Measurements from ENCODE around the gene SLC6A6.

SLC6A6 gene

GRCh38 chr3:14372587-14372986 is 29.8 kb upstream of the SLC6A6 start:
- no peak for DNase-seq (ENCODE audit: low read depth)

GRCh38 chr3:14373753-14374376 is 28.5 kb upstream of the SLC6A6 start:
- no peak for DNase-seq (ENCODE audit: low read depth)

- DNase-seq (ENCODE audit: low read depth), result peak; percentile 46
These were observed 27.9 kb upstream of the SLC6A6 start for GRCh38 chr3:14374444-14374883.

- DNase-seq (ENCODE audit: low read depth), result no peak
These were observed 27.2 kb upstream of the SLC6A6 start for GRCh38 chr3:14375192-14375591.

GRCh38 chr3:14376348-14377043 is 25.9 kb upstream of the SLC6A6 start:
- no peak for DNase-seq (ENCODE audit: low read depth)

GRCh38 chr3:14377044-14377837 is 25.2 kb upstream of the SLC6A6 start:
- no peak for DNase-seq (ENCODE audit: low read depth)

GRCh38 chr3:14377838-14378169 is 24.6 kb upstream of the SLC6A6 start:
- DNase-seq (ENCODE audit: low read depth), result no peak

GRCh38 chr3:14378415-14378814 is 24.0 kb upstream of the SLC6A6 start:
- no peak for DNase-seq (ENCODE audit: low read depth)

- DNase-seq (ENCODE audit: low read depth), result no peak
These were observed 22.6 kb upstream of the SLC6A6 start for GRCh38 chr3:14379843-14380242.

- no peak for DNase-seq (ENCODE audit: low read depth)
These were observed 16.2 kb upstream of the SLC6A6 start for GRCh38 chr3:14386254-14386653.

GRCh38 chr3:14388201-14388600 is 14.2 kb upstream of the SLC6A6 start:
- peak; percentile 47 for DNase-seq (ENCODE audit: low read depth)

GRCh38 chr3:14389166-14389606 is 13.2 kb upstream of the SLC6A6 start:
- DNase-seq (ENCODE audit: low read depth), result peak; percentile 39

GRCh38 chr3:14389716-14390115 is 12.7 kb upstream of the SLC6A6 start:
- DNase-seq (ENCODE audit: low read depth), result no peak

- peak; percentile 92 for DNase-seq (ENCODE audit: low read depth)
These were observed 11.4 kb upstream of the SLC6A6 start for GRCh38 chr3:14391033-14391432.

GRCh38 chr3:14392231-14392630 is 10.2 kb upstream of the SLC6A6 start:
- no peak for DNase-seq (ENCODE audit: low read depth)

- DNase-seq (ENCODE audit: low read depth), result no peak
These were observed 9.5 kb upstream of the SLC6A6 start for GRCh38 chr3:14392803-14393319.

GRCh38 chr3:14393440-14394106 is 8.8 kb upstream of the SLC6A6 start:
- peak; percentile 92 for DNase-seq (ENCODE audit: low read depth)

- DNase-seq (ENCODE audit: low read depth), result no peak
These were observed 6.2 kb upstream of the SLC6A6 start for GRCh38 chr3:14396031-14396692.

GRCh38 chr3:14397046-14397445 is 5.4 kb upstream of the SLC6A6 start:
- DNase-seq (ENCODE audit: low read depth), result no peak

GRCh38 chr3:14397531-14397930 is 4.9 kb upstream of the SLC6A6 start:
- DNase-seq (ENCODE audit: low read depth), result no peak

- DNase-seq (ENCODE audit: low read depth), result no peak
These were observed 4.2 kb upstream of the SLC6A6 start for GRCh38 chr3:14397940-14398796.
